GM18508 (cell line): ENCODE data around the gene DRGX.

ENCODE experiments used
- ATAC-seq: cut with Tn5 transposase; IDR thresholded peaks from one replicate; pipeline ENCODE4 v1.9.1; 2021; ENCODE audit warnings: moderate number of reproducible peaks; ENCODE audit not compliant: insufficient read depth, unreplicated experiment

Gene DRGX

GRCh38 chr10:49395741-49396665, at the start of gene DRGX:
TSS of gene DRGX (minus strand) at chr10:49396089. CDS start at chr10:49395440, 649 bp downstream.
- no peak for ATAC-seq

DNA sequence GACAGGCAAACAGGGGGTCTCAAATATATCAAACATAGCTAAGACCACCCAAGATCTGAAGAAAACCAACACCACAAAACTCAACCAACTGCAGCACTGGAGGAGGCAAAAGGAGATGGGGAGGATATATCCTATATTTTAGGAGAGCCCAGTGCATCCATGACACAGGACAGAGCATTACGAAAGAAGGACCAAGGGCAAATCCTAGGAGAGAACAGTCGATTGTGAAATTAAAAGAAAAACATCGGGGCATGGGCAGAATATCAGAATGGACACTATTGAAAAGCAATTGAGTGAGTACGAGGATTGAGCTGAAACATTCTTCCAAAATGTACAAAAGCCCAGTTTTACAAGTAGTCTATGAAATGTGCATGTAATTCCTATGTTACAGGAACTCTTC, 48.5 kb upstream of the DRGX start:
- no peak for ATAC-seq

DNA sequence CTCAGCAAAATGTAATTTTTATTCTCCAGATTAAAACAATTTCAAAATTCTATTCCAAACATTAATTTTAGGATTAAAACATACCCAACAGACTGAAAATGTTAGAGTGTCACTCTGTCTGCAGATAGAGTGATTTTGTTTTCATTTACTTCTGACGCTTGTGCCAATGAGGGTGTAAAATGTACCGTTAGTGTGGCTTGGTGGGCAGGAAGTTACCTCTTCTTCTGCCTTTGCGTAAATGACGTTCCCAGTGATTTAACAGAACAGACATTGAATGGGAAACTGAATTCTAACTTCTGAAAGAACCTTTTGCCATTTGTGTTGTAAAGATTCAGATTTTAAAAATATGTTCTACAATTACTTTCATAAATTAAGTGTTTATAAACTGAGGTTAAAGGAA, 47.0 kb upstream of the DRGX start:
- no peak for ATAC-seq

DNA sequence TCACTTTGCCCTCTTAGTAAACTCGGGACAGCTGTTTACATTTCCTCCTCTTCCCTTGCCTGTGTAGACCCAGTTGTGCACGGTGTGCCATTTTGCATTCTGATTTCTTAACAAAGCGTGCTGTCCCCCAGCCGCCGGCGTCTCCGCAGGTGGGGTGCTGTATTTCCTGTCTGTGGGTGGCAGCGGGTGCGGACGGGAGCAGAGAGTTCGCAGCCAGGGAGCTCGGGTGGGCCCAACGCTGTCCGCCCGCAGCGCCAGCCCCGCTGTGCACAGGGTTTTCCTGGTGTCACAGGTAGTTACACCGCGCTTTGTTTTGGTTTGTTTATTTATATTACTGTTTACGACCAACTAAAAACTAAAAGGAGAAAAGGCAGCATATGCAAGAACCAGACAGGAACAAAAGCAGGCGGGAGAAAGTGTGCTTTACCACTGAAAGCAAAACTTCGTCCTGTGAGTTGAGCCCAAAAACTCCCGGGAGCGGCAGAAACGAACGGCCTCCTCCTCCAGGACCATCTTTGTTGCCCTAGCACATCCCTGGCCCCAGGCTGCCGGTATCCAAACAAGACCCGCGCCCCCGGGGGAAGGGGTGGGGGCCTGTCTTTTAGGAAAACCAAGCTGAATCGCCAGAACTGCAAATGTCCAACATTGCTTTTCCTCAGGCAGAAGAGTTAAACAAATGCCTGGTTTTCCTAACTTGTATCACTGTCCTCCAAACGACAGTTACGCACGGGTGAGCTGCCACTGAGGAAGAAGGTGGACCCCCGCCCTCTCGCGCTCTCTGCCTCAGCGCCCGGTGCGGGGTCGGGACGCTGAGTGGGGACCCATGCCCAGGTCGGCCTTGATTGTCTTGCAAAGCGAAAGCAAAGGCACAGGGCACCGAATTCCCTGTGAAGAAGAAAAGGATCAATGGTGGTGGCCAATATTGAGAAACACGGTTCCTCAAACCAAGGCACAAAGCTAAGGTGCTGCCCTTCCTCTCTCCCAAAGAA, 45.9 kb upstream of the DRGX start:
- ATAC-seq, result no peak

DNA sequence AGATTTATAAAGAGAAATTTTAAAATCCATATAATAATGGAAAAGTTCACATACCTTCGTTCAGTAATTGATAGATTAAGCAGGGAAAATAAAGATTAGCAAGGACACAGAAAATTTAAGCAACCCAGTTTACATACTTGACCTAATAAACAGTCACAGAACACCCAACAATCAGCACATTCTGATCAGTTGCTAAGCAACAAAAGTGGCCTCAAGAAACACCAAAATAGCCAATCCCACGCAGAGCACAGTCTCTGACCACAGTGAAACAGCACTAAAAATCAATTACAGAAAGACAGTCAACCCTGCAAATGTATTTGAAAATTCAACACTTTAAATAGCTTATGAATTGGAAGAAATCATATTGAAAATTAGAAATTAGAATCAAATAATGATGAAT, 39.3 kb upstream of the DRGX start:
- no peak for ATAC-seq

DNA sequence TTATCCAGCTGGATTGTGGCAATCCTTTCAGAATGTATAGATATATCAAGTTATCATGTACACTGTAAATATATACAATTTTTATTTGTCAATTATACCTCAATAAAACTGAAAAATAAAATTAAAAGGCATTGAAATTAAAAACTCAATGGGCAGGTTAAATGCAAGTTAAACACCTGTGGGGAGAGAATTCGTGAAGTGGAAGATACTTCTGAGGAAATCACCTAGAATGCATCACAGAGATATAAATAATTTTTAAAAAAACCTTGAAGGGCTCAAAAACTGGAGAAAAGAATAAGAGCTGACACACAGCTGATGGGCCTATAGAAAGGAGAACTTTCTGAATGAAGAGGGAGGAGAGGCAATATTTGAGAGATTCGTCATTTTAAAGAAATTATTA, 37.2 kb upstream of the DRGX start:
- ATAC-seq, result no peak

GRCh38 chr10:49431426-49431825, 35.5 kb upstream of the DRGX start:
- no peak for ATAC-seq

GRCh38 chr10:49429458-49429857, 33.6 kb upstream of the DRGX start:
- no peak for ATAC-seq

DNA sequence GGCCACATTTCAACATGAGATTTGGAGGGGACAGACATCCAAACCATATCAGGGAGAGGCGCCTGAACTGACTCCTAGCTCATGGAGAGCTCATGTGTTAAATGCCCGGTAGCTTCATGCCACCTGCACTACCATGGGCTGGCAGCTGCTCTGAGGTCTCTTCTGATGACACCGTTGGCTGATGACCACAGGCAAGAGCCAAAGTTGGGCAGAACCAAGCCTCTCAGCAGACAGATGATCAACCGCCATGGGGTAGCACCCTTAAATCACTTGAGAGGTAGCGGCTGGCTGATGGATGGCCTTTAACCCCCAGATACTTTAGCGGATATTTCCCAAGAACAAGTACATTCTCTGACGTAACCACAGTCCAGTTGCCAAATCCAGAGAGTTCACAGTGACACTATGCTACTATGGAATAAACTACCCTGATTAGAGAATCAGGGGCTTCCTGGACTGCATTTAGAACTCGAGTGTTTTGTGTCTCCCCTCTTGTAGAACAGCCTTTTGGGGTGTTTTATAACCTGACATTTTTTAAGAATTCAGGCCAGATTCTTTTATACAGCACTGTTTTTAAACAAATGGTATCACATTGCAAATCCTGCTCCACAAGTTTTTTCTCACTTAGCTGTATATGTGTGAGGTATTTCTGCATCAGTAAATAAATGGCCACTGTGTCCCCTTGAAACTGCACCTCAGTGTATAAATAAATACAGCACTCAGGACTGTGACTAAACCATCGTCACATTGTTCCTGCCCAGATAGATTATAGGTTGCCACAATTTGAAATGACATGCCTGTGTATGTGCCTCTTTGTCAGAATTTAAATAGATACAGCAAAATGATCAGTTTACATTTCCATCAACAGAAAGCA, 30.8 kb upstream of the DRGX start:
- no peak for ATAC-seq

DNA sequence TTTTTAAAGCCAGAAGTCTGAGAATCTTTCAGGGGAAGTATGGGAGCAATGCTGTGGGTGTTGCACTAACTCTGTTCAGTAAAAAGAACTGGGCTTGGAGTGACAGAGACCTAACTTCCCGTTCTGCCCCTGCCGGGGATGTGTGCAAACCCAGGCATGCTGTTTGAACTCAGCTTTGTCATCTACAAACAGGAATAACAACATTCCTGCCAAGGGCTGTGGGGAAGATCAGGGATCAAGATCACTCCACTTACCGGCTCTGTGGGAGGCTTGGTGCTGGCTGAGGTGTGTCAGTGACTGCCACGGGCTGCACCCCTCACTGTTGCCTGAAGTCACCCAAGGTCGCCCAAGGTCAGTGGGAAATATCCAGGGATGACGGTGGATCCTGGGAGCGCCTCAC, 23.1 kb upstream of the DRGX start:
- ATAC-seq, result no peak

DNA sequence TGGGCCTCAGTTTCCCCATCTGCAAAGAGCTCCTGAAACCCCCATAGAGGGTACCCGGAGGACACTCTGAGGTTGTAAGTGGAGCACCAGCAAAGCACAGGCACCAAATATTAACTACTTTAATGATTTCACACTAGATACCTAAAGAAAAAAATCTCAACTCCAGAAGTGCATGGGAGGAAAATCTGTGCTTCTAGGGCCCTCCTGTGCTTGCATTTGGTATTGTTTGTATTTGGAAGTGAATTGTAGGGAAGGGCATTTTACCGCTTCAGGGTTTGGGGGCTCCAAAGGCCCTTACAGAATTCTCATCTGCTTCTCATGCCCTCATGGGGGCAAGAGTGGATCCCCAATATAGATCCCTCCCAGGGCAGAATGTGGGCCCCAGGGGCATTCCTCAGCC, 22.4 kb upstream of the DRGX start:
- ATAC-seq, result no peak

GRCh38 chr10:49418053-49418326, 22.1 kb upstream of the DRGX start:
- ATAC-seq, result no peak

DNA sequence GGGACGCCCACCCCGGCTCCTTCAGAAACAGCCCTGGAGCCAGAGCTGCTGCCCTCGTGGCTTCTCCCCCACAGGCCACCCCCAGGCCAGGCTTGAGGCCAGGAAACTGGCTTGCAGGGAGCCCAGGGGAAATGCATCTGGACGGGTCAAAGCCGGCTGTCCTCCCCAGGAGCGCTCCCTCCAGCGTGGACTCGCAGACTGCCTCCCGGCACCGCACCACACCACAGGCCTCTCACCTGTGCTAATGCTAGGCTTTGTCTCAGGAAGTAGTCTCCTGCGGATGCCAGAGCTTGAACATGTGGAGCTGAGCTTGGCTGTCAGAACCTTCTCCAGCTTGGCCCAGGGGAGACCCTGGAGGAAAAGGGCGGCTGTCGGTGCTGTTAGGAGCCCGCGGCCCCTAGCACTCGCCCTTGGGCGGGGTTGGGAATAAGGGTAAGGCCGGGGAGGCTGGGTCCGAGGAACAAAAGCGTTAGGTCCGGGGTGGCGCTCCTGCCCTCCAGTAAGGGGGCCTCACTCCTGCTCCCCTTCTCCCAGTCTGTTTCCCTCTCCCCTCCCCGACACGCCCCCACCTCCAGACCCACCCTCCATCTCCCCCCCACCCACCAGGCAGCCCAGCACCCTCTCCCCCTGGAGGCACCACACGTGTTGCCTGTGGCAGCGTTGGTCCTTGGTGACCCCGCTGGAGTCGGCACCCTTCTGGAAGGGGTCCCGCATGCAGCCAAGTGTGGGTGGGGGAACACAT, 21.6 kb upstream of the DRGX start:
- no peak for ATAC-seq

DNA sequence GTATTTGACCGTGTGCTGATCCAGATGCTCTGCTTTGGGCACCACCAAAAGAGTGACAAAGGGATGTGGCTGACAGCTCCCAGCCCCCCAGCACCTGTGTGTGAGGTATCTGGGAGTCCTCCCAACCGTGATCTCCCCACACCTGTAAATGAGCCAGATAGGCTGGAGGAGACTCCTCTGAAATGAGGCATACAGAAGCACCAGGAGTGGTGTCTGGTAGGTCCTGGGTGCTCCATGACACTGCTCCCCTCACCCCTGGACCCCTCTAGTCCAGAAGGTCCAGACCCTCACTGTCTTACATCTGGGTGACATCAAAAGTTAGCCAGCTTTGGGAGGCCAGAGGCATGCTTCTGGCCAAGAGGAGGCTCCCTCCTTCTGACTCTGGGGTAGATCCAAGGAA, 20.0 kb upstream of the DRGX start:
- ATAC-seq, result no peak

GRCh38 chr10:49415109-49415508, 19.2 kb upstream of the DRGX start:
- ATAC-seq, result no peak

- no peak for ATAC-seq
Observed at GRCh38 chr10:49414496-49414895, 18.6 kb upstream of the DRGX start.

DNA sequence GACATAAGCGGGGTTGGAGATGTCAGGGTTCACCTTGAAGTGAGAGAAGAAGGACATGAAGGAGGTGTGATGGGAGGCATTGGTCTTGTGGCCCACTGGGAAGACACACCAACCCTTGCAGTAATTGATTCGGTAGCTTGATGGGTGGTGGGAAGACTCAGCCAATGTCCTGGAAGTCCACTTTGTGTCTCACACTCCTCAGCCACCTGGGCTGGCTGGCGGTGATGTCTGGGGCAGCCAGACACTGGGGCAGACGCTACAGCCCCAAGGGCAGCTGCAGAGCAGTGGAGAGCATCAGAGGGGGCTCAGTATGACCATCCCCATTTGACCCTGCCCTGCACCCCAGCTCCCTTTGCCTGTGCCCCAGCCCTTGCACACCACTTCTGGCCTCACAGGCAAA, 16.7 kb upstream of the DRGX start:
- no peak for ATAC-seq

GRCh38 chr10:49410365-49411074, 14.6 kb upstream of the DRGX start:
- no peak for ATAC-seq

- no peak for ATAC-seq
Observed at GRCh38 chr10:49409755-49410154, 13.9 kb upstream of the DRGX start.
